HG03045 (cell line): ENCODE measurements around the gene THAP11.
A peak's percentile ranks its signal among the peaks of the same experiment; 100 is the strongest.

Source experiments
- ATAC-seq: cut with Tn5 transposase; IDR thresholded peaks from one replicate; pipeline ENCODE4 v1.9.1; 2021; ENCODE audit warnings: mild to moderate bottlenecking, moderate library complexity; ENCODE audit not compliant: unreplicated experiment

THAP11 gene

GRCh38 chr16:67841816-67842508, at the start of gene THAP11:
TSS of gene THAP11 (plus strand) at chr16:67842320. CDS start at chr16:67842555, 235 bp downstream.
- peak; percentile 43 for ATAC-seq

- no peak for ATAC-seq
These were observed 45.9 kb upstream of the THAP11 start for GRCh38 chr16:67796099-67796718.

- no peak for ATAC-seq
These were observed 41.7 kb upstream of the THAP11 start for GRCh38 chr16:67800338-67800926.

- ATAC-seq: no peak
These were observed 40.9 kb upstream of the THAP11 start for GRCh38 chr16:67801241-67801640.

GRCh38 chr16:67801883-67802282, 40.2 kb upstream of the THAP11 start:
- no peak for ATAC-seq

GRCh38 chr16:67803894-67804293, 38.2 kb upstream of the THAP11 start:
- ATAC-seq: no peak

- ATAC-seq: no peak
These were observed 37.1 kb upstream of the THAP11 start for GRCh38 chr16:67804853-67805542.

GRCh38 chr16:67805718-67806427, 36.2 kb upstream of the THAP11 start:
- peak; percentile 4 for ATAC-seq

- peak; percentile 93 for ATAC-seq
These were observed 35.5 kb upstream of the THAP11 start, which contains the start of the genes RANBP10 and TSNAXIP1 for GRCh38 chr16:67806428-67807147. TSS of gene RANBP10 (minus strand) at chr16:67806560. CDS start at chr16:67806536, 24 bp downstream. TSS of gene TSNAXIP1 (plus strand) at chr16:67806889. CDS start at chr16:67807150, 261 bp downstream.

GRCh38 chr16:67807148-67807682, 34.9 kb upstream of the THAP11 start:
- peak; percentile 1 for ATAC-seq

- ATAC-seq: no peak
These were observed 30.2 kb upstream of the THAP11 start for GRCh38 chr16:67811899-67812298.

- no peak for ATAC-seq
These were observed 27.6 kb upstream of the THAP11 start for GRCh38 chr16:67814567-67814966.

GRCh38 chr16:67820608-67821259, 21.4 kb upstream of the THAP11 start:
- no peak for ATAC-seq

- no peak for ATAC-seq
These were observed 19.6 kb upstream of the THAP11 start for GRCh38 chr16:67822511-67822910.

GRCh38 chr16:67825119-67825518, 17.0 kb upstream of the THAP11 start:
- no peak for ATAC-seq

- ATAC-seq: no peak
These were observed 16.2 kb upstream of the THAP11 start for GRCh38 chr16:67825906-67826305.

- ATAC-seq: no peak
These were observed 13.5 kb upstream of the THAP11 start for GRCh38 chr16:67828651-67829050.

- no peak for ATAC-seq
These were observed 9.1 kb upstream of the THAP11 start for GRCh38 chr16:67833030-67833414.
